Inferior parietal cortex (tissue), 1 donor: ENCODE data around the gene DNA2.

Experiments used
- DNase-seq: peaks from one replicate; pipeline ENCODE4 v3.0.0-alpha.2; 2016; ENCODE audit errors: extremely low spot score

Gene DNA2

GRCh38 chr10:68442971-68443370, 28.8 kb downstream of the DNA2 start:
- peak; percentile 40 for DNase-seq

DNA sequence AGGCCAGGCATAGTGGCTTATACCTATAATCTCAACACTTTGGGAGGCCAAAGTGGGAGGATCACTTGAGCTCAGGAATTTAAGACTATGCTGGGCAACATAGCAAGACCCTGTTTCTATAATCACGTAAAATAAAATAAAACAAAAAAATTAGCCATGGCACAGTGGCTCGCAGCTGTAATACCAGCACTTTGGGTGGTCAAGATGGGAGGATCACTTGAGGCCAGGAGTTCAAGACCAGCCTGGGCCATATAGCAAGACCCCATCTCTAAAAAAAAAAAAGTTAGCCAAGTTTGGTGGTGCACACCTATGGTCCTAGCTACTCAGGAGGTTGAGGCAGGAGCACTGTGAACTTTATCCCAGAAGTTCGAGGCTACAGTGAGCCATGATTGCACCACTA, 30.9 kb downstream of the DNA2 start:
- no peak for DNase-seq

- DNase-seq = no peak
Measured at GRCh38 chr10:68435803-68436202, 36.0 kb downstream of the DNA2 start.

- DNase-seq = no peak
Measured at GRCh38 chr10:68434657-68435056, 37.1 kb downstream of the DNA2 start.

DNA sequence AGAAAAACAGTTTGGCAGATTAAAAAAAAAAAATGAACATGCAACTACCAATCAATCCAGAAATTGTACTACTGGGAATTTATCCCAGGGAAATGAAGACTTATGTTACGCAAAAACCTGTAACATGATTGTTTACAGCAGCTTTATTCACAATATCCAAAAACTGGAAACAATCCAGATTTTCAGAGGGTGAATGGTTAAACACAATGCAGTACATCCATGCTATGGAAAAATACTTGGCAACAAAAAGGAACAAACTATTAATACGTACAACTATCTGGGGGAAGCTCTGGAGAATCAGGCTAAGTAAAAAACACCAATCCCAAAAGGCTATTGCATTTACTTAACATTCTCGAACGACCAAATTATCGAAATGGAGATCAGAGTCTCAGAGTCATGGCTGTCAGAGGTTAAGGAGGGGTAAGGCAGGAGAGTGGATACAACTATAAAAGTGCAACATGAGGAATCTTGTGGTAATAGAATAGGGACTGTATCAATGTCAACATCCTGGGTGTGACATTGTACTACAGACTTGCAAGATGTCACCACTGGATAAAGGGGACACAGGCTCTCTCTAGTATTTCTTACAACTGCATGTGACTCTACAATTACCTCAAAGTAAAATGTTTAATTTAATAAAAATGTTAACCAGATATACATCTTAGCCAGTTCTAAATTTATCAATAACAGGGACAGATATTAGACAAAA, 43.2 kb downstream of the DNA2 start:
- no peak for DNase-seq

- no peak for DNase-seq
Measured at GRCh38 chr10:68424454-68425014, 47.2 kb downstream of the DNA2 start.

- no peak for DNase-seq
Measured at GRCh38 chr10:68423522-68423921, 48.3 kb downstream of the DNA2 start.

GRCh38 chr10:68419376-68419775, 52.4 kb downstream of the DNA2 start:
- DNase-seq = no peak

GRCh38 chr10:68408898-68409518, 62.8 kb downstream of the DNA2 start:
- no peak for DNase-seq

- peak; percentile 79 for DNase-seq
Measured at GRCh38 chr10:68406815-68407548, 64.8 kb downstream of the DNA2 start, which contains the start of gene RUFY2. TSS of gene RUFY2 (minus strand) at chr10:68407277. CDS start at chr10:68407189, 88 bp downstream.

- peak; percentile 60 for DNase-seq
Measured at GRCh38 chr10:68406111-68406814, 65.5 kb downstream of the DNA2 start.

DNA sequence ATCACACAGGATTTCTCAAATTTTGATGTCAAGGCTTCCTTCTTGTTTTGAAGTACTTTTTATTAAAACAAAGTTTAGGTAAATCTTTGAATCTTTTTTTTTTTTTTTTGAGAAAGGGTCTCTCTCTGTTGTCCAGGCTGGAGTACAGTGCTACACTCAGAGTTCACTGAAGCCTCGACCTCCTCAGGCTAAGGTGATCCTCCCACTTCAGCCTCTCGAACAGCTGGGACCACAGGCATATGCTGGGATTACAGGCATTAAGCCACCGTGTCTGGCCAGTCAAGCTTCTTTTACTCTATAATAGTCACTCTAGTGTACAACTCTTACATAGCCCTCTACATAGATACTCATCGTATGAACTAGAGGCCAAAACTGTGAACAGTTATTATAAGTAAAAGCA, 68.1 kb downstream of the DNA2 start:
- no peak for DNase-seq

DNA sequence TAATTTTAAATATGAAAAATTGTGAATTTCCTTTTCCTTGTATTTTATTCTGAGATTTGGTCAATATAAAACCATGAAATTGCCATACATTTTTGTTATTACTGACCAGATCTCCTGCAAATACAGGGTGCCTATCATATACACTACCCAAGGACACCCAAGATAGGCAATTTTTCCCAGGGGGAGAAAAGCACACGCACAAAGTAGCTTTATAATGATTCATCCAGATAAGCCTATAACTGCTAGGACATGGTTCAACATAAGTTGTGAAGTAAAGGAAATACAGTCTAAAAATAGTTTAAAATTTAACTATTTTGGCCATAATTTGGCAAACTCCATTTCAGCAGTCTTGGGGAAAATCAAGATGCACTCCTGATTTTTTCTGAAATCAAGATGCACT, 69.5 kb downstream of the DNA2 start:
- no peak for DNase-seq

GRCh38 chr10:68397005-68397404, 74.8 kb downstream of the DNA2 start:
- DNase-seq = no peak

GRCh38 chr10:68385740-68386139, 86.0 kb downstream of the DNA2 start:
- DNase-seq = no peak

DNA sequence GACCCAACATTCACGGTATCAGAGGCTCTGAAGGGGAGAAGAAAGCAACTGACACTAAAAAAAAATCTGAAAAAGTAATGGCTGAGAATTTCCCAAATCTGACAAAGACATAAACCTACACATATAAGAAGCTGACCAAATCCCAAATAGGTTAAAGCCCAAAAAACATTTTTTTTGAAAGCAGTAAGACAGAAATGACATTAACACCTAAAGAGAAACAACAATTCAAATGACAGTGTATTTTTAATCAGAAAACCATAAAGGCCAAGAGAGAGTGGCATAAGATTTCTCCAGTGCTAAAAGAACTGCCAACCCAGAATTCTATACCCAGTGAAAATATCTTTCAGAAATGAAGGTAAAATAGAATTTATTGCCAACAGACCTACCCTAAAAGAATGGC, 100.2 kb downstream of the DNA2 start:
- no peak for DNase-seq

DNA sequence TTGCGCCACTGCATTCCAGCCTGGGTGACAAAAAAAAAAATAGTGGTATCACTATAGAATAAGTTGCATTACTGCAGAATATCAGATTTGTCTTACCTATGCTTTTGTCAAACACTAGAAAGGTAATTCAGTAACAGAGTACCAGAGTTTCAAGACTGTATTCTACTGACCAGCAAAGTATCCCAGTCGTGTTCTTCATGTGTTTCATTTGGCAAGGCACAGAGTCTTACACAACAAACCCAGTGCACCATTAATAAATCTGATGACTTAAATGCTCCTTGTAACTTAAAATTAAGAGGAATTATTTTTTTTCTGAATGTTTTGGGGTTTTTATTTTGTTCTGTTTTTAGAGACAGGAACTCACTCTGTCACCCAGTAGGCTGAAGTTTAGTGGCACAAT, 104.7 kb downstream of the DNA2 start:
- DNase-seq = no peak

- DNase-seq = no peak
Measured at GRCh38 chr10:68366600-68366999, 105.2 kb downstream of the DNA2 start.

- DNase-seq = no peak
Measured at GRCh38 chr10:68365611-68366010, 106.2 kb downstream of the DNA2 start.

- no peak for DNase-seq
Measured at GRCh38 chr10:68364101-68364886, 107.5 kb downstream of the DNA2 start.
